HG03175 (cell line): Measurements from ENCODE around the gene ITCH.
"Not testable (repeated sequence)": the region's sequence is repeated elsewhere in the genome, so short reads cannot be mapped to it uniquely, and the experiment has no call there.

Experiments used
- ATAC-seq: cut with Tn5 transposase; IDR thresholded peaks from one replicate; pipeline ENCODE4 v1.9.1; 2021; ENCODE audit warnings: mild to moderate bottlenecking, moderate library complexity; ENCODE audit not compliant: unreplicated experiment

ITCH gene

DNA sequence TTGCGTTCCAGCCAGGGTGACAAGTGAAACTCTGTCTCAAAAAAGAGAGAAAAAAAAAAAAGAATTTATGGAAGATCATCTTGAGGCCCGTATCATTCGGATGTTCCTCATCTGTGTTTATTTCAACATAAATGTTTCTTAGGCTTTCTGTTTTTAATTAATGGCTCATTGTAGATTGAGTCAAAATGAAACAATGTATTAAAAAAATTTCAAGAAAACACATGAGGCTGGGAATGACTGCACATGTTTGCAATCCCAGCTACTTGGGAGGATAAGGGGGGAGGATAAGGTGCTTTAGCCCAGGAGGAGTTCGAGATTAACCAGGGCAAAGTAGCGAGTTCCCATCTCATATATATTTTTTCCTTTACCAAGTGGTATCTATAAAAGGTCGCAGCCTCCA, 47.3 kb downstream of the ITCH start:
- no peak for ATAC-seq

DNA sequence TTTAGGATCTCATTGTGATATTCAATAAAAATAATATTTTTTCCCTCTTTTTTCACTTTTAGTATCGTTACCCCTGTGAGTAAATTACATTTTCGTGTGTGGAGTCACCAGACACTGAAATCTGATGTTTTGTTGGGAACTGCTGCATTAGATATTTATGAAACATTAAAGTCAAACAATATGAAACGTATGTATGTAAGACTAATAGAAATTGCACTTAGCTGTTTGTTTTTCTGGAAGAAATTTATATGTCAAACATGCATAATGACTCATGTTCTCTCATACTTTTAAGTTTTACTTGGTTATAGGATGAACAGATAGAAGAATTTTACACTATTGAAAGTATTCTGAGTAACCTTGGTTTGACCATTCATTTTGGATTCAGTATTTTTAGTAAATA, 49.4 kb downstream of the ITCH start:
- ATAC-seq, result no peak

DNA sequence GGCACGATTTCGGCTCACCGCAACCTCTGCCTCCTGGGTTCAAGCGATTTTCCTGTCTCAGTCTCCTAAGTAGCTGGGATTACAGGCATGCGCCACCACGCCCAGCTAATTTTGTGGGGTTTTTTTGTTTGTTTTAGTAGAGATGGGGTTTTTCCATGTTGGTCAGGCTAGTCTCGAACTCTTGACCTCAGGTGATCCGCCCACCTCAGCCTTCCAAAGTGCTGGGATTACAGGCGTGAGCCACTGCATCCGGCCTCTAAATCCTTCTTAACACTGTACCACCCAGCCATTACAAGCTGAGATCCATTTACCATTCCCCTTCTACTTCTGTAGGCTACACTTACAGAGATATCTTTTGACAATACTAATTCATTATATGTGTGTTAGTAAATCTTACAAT, 51.5 kb downstream of the ITCH start:
- not testable (repeated sequence) for ATAC-seq

DNA sequence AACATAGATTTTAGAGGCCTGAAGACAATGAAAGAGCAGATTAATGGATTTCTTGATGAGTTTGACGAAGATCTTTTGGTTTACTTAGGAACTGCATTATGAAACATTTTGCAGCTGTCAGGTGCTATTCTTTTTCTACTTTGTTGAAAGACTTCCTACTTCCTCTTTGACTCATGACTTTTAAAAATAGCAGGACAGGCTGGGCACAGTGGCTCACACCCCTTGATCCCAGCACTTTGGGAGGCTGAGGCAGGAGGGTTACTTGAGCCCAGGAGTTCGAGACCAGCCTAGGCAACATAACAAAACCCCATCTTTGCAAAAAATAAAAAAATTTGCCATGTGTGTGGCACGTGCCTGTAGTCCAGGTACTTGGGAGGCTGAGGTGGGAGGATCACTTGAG, 52.0 kb downstream of the ITCH start:
- no peak for ATAC-seq

DNA sequence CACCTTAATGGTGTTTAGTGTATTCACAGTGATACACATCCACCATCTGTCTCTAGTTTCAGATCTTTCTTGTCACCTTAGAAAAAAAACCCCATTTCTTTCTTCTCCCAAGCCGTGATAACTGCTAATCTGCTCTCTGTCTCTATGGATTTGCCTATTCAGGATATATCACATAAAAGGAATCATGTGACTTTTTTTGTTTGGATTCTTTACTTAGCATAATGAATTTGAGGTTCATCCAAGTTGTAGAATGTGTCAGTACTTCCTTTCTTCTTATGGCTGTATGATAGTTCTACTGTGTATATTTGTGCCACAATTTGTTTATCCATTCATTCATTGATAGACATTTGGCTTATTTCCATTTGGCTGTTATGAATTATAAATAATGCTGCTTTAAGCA, 57.1 kb downstream of the ITCH start:
- ATAC-seq, result no peak

DNA sequence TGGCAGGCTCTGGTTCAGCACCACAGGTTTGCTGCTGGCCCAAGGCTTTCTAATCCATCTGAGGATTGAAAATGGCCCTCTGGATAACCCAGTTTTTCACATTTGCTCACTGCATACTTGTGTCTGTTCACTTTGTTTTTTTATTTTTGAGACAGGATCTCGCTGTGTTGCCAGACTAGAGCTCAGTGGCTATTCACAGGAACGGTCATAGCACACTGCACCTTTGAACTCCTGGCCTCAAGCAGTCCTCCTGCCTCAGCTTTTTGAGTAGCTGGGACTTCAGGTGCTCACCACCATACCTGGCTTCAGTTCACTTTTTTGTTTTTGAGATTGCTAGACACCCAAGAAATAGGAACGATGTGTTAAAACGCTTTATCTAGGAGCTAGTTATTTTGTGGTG, 57.9 kb downstream of the ITCH start:
- no peak for ATAC-seq

DNA sequence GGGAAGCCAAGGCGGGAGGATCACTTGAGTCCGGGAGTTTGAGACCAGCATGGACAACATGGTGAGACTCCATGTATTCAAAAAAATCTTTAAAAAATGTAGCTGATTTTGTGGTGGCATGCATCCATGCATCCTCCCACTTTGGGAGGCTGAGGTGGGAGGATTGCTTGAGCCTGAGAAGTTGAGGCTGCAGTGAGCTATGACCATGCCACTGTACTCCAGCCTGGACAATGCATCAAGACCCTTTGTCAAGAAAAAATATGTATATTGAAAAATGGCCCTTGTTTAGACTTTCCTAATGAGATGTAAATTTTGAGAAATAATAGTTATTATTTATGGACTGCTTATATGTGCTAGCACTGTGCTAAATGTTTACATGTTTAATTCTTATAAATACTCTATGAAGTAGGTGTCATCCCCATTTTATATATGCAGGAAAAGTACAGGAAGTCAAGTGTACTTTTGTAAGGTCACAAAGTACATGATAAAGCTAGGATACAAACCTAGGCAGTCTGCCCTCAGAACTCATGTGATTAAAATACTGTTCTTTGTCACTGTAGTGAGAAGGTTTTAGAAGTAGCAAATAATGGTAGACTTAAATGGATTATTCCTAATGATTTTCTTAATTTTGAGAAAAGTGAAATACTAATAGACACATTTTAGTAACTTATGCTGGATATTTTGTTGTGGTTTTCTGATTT, 58.8 kb downstream of the ITCH start:
- ATAC-seq, result no peak

DNA sequence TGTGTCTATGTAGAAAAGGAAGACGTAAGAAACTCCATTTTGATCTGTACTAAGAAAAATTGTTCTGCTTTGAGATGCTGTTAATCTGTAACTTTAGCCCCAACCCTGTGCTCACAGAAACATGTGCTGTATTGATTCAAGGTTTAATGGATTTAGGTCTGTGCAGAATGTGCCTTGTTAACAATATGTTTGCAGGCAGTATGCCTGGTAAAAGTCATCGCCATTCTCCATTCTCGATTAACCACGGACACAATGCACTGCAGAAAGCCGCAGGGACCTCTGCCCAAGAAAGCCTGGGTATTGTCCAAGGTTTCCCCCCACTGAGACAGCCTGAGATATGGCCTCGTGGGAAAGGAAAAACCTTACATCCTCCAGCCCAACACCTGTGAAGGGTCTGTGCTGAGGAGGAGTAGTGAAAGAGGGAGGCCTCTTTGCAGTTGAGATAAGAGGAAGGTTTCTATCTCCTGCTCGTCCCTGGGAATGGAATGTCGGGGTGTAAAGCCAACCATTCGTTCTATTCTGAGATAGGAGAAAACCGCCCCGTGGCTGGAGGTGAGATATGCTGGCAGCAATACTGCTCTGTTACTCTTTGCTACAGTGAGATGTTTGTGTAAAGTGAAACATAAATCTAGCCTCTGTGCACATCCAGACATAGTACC, 62.1 kb downstream of the ITCH start:
- not testable (repeated sequence) for ATAC-seq

DNA sequence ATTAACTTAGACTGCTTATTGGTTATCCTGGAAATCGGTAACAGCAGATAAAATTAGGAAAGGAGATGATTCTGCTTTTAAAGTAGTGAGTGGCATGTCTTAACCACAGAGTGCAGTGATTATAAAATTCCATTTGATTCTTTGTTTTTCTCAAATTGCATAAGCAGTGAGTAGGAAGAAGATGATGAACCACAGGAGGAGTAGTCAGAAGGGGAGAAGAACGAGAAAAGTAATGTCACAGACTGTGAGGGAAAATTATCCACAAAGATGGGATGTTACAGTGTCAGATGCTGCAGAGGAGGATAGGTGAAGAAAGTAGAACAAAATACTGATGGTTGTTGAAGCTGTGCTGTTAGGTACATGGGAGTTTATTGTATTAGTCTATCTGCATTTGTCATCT, 63.0 kb downstream of the ITCH start:
- ATAC-seq, result no peak

DNA sequence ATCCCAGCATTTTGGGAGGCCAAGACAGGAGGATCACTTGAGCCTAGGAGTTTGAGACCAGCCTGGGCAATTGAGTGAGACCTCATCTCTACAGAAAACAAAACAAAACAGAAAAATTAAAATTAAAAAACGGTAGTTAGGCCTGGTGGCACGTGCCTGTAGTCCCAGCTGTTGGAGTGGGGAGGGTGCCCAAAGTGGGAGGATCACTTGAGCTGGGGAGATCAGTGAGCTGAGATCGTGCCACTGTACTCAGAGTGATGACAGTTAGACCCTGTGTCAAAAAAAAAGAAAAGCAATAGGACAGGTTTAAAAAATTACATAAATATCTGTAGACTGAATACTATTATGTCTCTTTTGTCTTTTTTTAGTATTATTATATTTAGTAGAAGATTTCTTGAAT, 64.3 kb downstream of the ITCH start:
- ATAC-seq, result no peak

DNA sequence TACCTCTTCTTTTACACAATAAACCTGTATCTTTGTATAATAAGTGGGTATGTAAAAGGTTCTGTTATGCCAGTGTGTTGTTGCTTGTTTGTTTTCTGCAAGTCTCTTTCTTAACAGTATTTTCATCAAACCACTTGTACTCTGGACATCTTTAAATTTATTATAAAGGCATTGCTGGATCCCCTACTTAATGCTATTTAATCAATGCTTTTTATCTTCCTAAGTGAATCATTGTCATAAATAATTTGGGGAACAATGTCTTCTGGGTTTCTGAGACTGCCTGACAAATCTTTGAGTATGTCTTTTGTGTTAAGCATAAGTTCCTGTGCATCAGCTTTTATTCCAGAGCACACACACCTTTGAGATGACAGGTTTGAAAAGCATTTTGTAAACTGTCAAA, 64.7 kb downstream of the ITCH start:
- ATAC-seq, result no peak

DNA sequence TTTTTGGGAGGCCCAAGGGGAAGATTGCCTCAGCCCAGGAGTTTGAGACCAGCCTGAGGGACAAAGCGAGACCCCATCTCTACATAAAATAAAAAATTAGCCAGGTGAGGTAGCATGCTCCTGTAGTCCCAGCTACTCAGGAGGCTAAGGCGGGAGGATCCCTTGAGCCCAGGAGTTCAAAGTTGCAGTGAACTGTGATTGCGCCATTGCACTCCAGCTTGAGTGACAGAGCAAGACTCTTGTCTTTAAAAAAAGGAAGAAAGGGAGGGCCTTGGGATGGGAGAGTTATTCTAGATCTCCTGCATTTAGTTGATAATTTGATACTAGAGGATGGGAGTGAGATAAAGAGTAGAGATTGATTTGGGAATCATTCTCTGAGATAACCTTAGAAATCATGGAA, 68.1 kb downstream of the ITCH start:
- no peak for ATAC-seq

DNA sequence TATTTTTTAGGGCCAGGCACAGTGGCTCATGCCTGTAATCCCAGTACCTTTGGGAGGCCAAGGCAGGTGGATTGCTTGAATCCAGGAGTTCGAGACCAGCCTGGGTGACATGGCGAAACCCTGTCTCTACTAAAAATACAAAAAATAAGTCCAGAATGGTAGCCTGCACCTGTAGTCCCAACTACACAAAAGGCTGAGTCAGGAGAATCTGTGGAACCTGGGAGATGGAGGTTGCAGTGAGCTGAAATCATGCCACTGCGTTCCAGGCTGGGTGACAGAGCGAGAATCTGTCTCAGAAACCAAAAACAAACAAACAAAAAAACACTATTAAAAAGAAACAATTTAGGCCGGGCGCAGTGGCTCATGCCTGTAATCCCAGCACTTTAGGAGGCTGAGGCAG, 69.6 kb downstream of the ITCH start:
- not testable (repeated sequence) for ATAC-seq

DNA sequence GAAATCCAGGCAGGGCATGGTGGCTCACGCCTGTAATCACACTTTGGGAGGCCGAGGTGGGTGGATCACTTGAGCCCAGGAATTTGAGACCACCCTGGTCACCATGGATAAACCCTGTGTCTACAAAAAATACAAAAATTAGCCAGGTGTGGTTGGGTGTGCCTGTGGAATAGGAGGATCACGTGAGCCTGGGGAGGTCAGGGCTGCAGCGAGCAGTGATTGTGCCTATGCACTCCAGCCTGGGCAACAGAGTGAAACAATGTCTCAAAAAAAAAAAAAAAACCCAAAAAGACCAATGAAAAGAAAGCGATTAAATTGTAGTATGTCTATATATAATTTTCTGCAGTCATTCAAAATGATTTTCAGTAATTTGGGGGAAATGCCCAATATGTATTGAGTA, 70.3 kb downstream of the ITCH start:
- no peak for ATAC-seq

DNA sequence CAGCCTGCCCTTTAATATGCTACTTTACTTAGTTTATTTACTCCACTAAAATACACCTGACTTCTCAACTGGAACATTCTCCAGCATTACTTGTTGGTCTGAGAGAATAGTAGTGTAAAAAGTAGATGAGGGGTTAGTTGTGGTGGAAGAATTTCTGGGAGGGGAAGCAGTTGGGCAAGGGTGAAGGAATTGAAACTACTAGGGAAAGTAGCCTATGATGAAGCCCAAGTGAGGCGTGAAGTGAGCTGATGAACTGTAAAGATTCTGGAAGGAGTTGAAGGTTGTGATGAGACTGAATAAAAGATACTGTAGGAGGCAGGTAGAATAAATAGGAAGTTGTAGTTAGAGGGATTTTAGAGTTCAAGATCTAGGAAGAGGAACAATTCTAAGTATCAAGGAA, 72.5 kb downstream of the ITCH start:
- ATAC-seq, result no peak

DNA sequence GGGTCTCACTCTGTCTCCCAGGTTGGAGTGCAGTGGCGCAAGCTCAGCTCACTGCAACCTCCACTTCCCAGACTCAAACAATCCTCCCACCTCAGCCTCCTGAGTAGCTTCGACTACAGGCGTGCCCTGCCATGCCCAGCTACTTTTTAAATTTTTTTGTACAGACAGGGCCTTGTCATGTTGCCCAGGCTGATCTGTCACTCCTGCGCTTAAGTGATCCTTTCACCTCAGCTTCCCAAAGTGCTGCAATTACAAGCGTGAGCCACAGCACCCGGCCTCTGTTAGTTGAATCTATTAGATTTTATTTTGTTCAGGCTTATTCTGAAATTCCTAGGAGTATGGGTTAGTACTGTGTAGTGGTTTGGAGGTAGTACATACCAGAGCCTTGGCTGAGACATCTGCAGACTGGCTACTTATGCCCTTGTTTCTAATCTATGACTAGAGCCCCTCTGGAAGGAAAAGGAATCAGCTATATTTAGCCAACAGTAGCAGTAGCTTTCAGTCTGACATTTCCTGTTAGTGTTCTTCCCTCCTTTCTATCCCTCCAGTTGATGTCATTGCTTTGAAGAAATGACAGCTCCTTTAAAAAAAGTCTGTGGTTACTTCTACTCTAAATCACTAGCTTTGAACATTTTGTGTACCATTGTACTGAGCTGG, 74.4 kb downstream of the ITCH start:
- ATAC-seq, result no peak

DNA sequence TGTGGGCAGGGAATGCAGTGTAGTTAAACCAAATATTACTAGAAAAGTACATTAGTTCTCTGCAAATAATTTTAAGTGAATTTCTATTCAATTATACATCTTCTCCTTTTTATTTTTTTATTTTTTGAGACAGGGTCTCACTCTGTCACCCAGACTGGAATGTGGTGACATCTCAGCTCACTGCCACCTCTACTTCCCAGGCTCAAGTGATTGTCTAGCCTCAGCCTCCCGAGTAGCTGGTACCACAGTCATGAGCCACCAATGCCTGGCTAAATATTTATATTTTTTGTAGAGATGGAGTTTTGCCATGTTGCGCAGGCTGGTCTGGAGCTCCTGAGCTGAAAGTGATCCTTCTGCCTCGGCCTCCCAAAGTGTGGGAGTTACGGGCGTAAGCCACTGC, 76.1 kb downstream of the ITCH start:
- ATAC-seq, result no peak

DNA sequence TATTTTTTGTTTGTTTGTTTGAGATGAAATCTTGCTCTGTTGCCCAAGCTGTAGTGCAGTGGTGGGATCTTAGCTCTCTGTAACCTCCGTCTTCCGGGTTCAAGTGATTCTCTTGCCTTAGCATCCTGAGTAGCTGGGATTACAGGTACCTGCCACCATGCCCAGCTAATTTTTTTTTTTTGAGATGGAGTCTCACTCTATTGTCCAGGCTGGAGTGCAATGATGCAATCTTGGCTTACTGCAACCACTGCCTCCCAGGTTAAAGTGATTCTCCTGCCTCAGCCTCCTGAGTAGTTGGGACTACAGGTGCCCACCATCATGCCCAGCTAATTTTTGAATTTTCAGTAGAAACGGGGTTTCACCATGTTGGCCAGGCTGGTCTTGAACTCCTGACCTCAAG, 78.3 kb downstream of the ITCH start:
- not testable (repeated sequence) for ATAC-seq

DNA sequence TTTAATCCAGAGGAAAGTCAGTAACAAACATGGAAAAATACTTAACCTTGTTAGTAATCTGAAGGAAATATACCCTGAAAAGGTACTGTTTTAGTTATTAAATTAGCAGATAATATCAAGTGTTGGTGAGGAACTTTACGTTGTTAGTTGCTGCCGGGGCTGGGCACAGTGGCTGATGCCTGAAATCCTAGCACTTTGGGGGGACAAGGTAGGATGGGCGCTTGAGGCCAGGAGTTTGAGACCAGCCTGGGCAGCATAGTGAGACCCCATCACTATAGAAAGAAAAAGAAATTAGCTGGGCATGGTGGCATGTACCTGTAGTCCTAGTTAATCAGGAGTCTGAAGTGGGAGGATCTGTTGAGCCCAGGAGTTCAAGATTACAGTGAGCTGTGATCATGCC, 80.5 kb downstream of the ITCH start:
- ATAC-seq, result no peak

DNA sequence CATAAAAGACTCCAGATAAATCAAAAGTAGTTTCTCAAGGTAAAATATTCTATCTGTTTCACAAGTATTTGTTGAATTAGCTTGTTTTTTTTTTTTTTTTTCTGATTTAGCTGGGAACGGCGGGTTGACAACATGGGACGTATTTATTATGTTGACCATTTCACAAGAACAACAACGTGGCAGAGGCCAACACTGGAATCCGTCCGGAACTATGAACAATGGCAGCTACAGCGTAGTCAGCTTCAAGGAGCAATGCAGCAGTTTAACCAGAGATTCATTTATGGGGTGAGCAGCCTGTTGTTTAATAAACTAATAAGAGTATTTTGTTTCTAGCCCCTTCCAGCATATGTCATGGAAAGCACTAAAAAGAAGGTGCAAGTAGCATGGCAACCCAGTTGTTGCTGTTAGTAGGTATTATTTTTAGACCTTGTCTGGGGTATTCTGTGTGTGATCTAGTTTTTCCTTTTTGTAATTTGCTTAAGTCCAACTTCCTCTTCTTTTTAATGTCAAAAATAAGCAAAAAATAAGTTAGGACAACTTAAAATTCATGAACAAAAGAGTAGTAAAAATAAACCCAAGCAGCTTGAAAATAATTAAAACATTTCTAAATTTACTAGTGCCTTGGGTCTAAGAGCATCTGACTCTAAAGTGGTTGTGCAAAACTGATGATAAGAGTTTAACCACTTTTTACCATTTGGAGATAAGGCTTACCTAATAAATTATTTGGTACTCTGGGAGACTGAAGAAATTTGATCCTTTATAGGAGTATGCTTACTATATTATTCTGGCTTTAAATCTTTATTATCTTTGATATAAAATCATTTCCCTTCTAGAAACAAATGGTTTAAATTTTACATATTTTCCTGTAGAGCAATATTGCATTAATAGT, 82.3 kb downstream of the ITCH start:
- ATAC-seq, result no peak

DNA sequence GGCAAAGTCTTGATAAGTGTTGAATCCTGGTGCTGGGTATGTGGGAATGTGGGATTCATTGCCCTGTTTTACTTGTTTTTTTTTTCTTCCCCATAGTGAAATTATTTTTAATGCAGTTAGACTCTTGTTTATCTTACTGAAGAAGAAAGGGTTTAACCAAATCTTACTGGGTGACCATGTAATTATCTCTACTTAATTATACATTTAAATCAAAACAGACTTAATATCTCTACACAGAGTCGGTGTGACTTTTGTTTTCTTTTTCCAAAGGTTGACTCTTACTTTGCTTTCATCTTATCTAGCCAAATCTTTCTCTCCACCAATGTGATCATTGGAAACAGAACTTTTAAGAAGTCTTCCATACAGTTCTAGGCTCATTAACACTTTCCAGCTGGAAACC, 85.4 kb downstream of the ITCH start:
- no peak for ATAC-seq
